Measurements from ENCODE around the gene IGSF21. TPM values are rescaled to one million over a fixed set of nuclear protein-coding genes. Genes with fewer than 3 reads are reported as not detected.

Gene IGSF21
- total and polyA plus RNA-seq, 2 donors from 2014 or later = 1.4 to 6.6 TPM

GRCh38 chr1:18142471-18142870 lies 34.9 kb downstream of the IGSF21 start:
- Histone ChIP-seq H3K27ac (ENCODE audit: low read depth in 2 of 2, low read length in 2 of 2) (no peak overlapping the region), H3K27me3 (ENCODE audit: control insufficient read depth, insufficient read depth, low read length) (no peaks in the 10 kb centered on the region), H3K4me1 (ENCODE audit: control insufficient read depth in 2 of 3, insufficient read depth in 2 of 3, low read depth in 1 of 3, low read length in 3 of 3) (no peaks in the 10 kb centered on the region), H3K4me3 (ENCODE audit: low read length in 3 of 3) (no peak overlapping the region), H3K36me3 (ENCODE audit: control insufficient read depth in 2 of 3, insufficient read depth in 3 of 3, low read length in 3 of 3) (no peaks in the 10 kb centered on the region), H3K9me3 (ENCODE audit: control insufficient read depth in 2 of 3, insufficient read depth in 1 of 3, low read length in 3 of 3) (no peaks in the 10 kb centered on the region), H3K9ac (ENCODE audit: low read length in 3 of 3) (no peak overlapping the region)
- no peak for TF ChIP-seq CTCF (IDR thresholded peaks at IDR 0.05; ENCODE audit: borderline replicate concordance, extremely low read depth, insufficient read depth)
- no peak for DNase-seq
- intact Hi-C loops (cut with DNase I) = no loop called here
- no peak for FAIRE-seq

- intact Hi-C loops (cut with DNase I) = no loop called here
- no peak for TF ChIP-seq CTCF (IDR thresholded peaks at IDR 0.05; ENCODE audit: borderline replicate concordance, extremely low read depth, insufficient read depth)
- Histone ChIP-seq H3K27me3 (ENCODE audit: control insufficient read depth, insufficient read depth, low read length) (no peaks in the 10 kb centered on the region), H3K9ac (ENCODE audit: low read length in 3 of 3) (no peak overlapping the region), H3K4me1 (ENCODE audit: control insufficient read depth in 2 of 3, insufficient read depth in 2 of 3, low read depth in 1 of 3, low read length in 3 of 3) (no peaks in the 10 kb centered on the region), H3K4me3 (ENCODE audit: low read length in 3 of 3) (no peak overlapping the region), H3K36me3 (ENCODE audit: control insufficient read depth in 2 of 3, insufficient read depth in 3 of 3, low read length in 3 of 3) (no peaks in the 10 kb centered on the region), H3K9me3 (ENCODE audit: control insufficient read depth in 2 of 3, insufficient read depth in 1 of 3, low read length in 3 of 3) (no peaks in the 10 kb centered on the region), H3K27ac (ENCODE audit: low read depth in 2 of 2, low read length in 2 of 2) (no peak overlapping the region)
- FAIRE-seq (no peak), DNase-seq (no peak)
Measured at GRCh38 chr1:18142969-18143368, 35.4 kb downstream of the IGSF21 start.

- no peak overlapping the region for H3K9ac ChIP-seq (ENCODE audit: low read length in 3 of 3)
- H3K4me1 ChIP-seq (ENCODE audit: control insufficient read depth in 2 of 3, insufficient read depth in 2 of 3, low read depth in 1 of 3, low read length in 3 of 3) = peaks cover 0 to 2% (median 0%) of the 10 kb centered on the region in 3 donors
- TF ChIP-seq CTCF (IDR thresholded peaks at IDR 0.05; ENCODE audit: borderline replicate concordance, extremely low read depth, insufficient read depth) = no peak
- no peaks in the 10 kb centered on the region for H3K9me3 ChIP-seq (ENCODE audit: control insufficient read depth in 2 of 3, insufficient read depth in 1 of 3, low read length in 3 of 3)
- intact Hi-C loops (cut with DNase I) = no loop called here
- FAIRE-seq (no peak), DNase-seq (no peak)
- no peak overlapping the region for H3K4me3 ChIP-seq (ENCODE audit: low read length in 3 of 3)
- no peaks in the 10 kb centered on the region for H3K36me3 ChIP-seq (ENCODE audit: control insufficient read depth in 2 of 3, insufficient read depth in 3 of 3, low read length in 3 of 3)
- no peak overlapping the region for H3K27ac ChIP-seq (ENCODE audit: low read depth in 2 of 2, low read length in 2 of 2)
- H3K27me3 ChIP-seq (ENCODE audit: control insufficient read depth, insufficient read depth, low read length) = no peaks in the 10 kb centered on the region
Measured at GRCh38 chr1:18144062-18144461, 36.5 kb downstream of the IGSF21 start.
